Spleen (tissue), 7 donors: ENCODE data around the gene RSPH10B2.
"Not testable (repeated sequence)": the region's sequence is repeated elsewhere in the genome, so short reads cannot be mapped to it uniquely, and the experiment has no call there.

ENCODE experiments used
- POLR2A ChIP-seq, 3 donors: fragments of 450-650 bp; IDR thresholded peaks; one replicate each; pipeline ENCODE4 v1.5.1; 2017; ENCODE audit warnings: antibody characterized with exemption in 3 of 3, mild to moderate bottlenecking in 1 of 3
- POLR2AphosphoS5 ChIP-seq, 3 donors: sonication (generic); formaldehyde crosslinking; IDR thresholded peaks; one replicate each; pipeline ENCODE4 v1.5.1; 2017; ENCODE audit warnings: antibody characterized with exemption in 3 of 3
- TF ChIP-seq, protein P1 (sequence below), 11 experiments: fragments of 200-600 bp in 7 of 11; fragments of 450-650 bp in 4 of 11; sonication (generic) in 4 of 11; IDR thresholded peaks in 8 of 11; conservative IDR thresholded peaks in 3 of 11; 1 replicate in 7 of 11; 2 replicates in 4 of 11; pipeline versions ENCODE4 v1.4.0 to v1.8.0; 2016 to 2021; ENCODE audit warnings: antibody characterized with exemption in 11 of 11, inconsistent platforms in 4 of 11, mild to moderate bottlenecking in 1 of 11
- donor health status: DM: no; HTN: no; CAD: no; lungs with moderate emphysema.
- donor health status: DM: no; HTN: no; CAD: no.
- donor health status: DM: no; HTN: no; CAD: no.

- TF ChIP-seq, protein P1, sequence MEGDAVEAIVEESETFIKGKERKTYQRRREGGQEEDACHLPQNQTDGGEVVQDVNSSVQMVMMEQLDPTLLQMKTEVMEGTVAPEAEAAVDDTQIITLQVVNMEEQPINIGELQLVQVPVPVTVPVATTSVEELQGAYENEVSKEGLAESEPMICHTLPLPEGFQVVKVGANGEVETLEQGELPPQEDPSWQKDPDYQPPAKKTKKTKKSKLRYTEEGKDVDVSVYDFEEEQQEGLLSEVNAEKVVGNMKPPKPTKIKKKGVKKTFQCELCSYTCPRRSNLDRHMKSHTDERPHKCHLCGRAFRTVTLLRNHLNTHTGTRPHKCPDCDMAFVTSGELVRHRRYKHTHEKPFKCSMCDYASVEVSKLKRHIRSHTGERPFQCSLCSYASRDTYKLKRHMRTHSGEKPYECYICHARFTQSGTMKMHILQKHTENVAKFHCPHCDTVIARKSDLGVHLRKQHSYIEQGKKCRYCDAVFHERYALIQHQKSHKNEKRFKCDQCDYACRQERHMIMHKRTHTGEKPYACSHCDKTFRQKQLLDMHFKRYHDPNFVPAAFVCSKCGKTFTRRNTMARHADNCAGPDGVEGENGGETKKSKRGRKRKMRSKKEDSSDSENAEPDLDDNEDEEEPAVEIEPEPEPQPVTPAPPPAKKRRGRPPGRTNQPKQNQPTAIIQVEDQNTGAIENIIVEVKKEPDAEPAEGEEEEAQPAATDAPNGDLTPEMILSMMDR (IDR thresholded peaks at IDR 0.05 in 8 of 11, conservative IDR thresholded peaks at IDR 0.05 in 3 of 11): not testable (repeated sequence)
- TF ChIP-seq POLR2A, POLR2AphosphoS5 (IDR thresholded peaks at IDR 0.05): not testable (repeated sequence)
These were observed 43.3 kb downstream of the RSPH10B2 start for GRCh38 chr7:6797218-6797617.
